ENCODE data around the gene CXCL14.

- no peak for TF ChIP-seq CTCF (IDR thresholded peaks at IDR 0.05)
- no peak for TF ChIP-seq POLR2A (IDR thresholded peaks at IDR 0.05)
- TF ChIP-seq POLR2AphosphoS5 (IDR thresholded peaks at IDR 0.05): no peak
These were observed 10.5 kb downstream of the CXCL14 start for GRCh38 chr5:135568246-135568645.
